GM12878 (cell line): ENCODE results near the gene PRRX1. TPM values are rescaled to one million over a fixed set of nuclear protein-coding genes. Genes with fewer than 3 reads are reported as not detected.
A peak's percentile ranks its signal among the peaks of the same experiment; 100 is the strongest.

Experiments used
- CUX1 ChIP-seq: IDR thresholded peaks from 2 replicates; pipeline ENCODE4 v1.6.1; 2012; ENCODE audit warnings: improper control_type of control experiment, low read depth, low read length; ENCODE audit not compliant: insufficient replicate concordance
- IKZF1 ChIP-seq: fragments of 450-650 bp; conservative IDR thresholded peaks from 2 replicates; pipeline ENCODE4 v1.6.1; 2017; ENCODE audit warnings: antibody characterized with exemption, mild to moderate bottlenecking
- IKZF2 ChIP-seq, 2 experiments: fragments of 450-650 bp; IDR thresholded peaks; 2 replicates each; pipeline ENCODE4 v1.6.1; 2017; ENCODE audit warnings: mild to moderate bottlenecking in 2 of 2, moderate library complexity in 2 of 2
- polyA plus RNA-seq, 11 experiments: library from polyadenylated mRNA; depleted of rRNA in 4 of 11; unstranded in 6 of 11; stranded (reverse) in 5 of 11; fragments of >200 nt; fragmentation: Nextera tagmentation in 4 of 11; fragmentation: Illumina TruSeq in 1 of 11; extraction: Ambion mirVana in 4 of 11; extraction: Trizol in 1 of 11; gene quantifications; 1 replicate in 1 of 11; 2 replicates in 10 of 11; pipeline versions ENCODE4 v1.2.1 to v1.2.3, GENCODE V29; 2011 to 2016; ENCODE audit warnings: inconsistent platforms in 2 of 11, missing spikeins in 2 of 11, low read depth in 1 of 11
- total RNA-seq, 4 experiments: library from RNA; depleted of rRNA in 3 of 4; stranded (reverse); fragments of >200 nt in 3 of 4; fragmentation: Illumina TruSeq in 1 of 4; extraction: Trizol in 1 of 4; gene quantifications; 2 replicates each; pipeline versions ENCODE4 v1.2.1 to v1.2.3, GENCODE V29; 2013 to 2021
- TF ChIP-seq, protein P1 (sequence below): fragments of 450-650 bp; IDR thresholded peaks from 2 replicates; pipeline ENCODE4 v1.6.1; 2017; ENCODE audit warnings: mild to moderate bottlenecking, moderate library complexity

The PRRX1 gene
- total and polyA plus RNA-seq, 10 of the 15 experiments (the other 5 are each of a cell fraction or from before 2014, with no cell fraction given) = 0.42 to 64.6 (median 1.5) TPM

GRCh38 chr1:170664828-170665612 is 1.1 kb downstream of the PRRX1 start (continued):
- TF ChIP-seq, protein P1, sequence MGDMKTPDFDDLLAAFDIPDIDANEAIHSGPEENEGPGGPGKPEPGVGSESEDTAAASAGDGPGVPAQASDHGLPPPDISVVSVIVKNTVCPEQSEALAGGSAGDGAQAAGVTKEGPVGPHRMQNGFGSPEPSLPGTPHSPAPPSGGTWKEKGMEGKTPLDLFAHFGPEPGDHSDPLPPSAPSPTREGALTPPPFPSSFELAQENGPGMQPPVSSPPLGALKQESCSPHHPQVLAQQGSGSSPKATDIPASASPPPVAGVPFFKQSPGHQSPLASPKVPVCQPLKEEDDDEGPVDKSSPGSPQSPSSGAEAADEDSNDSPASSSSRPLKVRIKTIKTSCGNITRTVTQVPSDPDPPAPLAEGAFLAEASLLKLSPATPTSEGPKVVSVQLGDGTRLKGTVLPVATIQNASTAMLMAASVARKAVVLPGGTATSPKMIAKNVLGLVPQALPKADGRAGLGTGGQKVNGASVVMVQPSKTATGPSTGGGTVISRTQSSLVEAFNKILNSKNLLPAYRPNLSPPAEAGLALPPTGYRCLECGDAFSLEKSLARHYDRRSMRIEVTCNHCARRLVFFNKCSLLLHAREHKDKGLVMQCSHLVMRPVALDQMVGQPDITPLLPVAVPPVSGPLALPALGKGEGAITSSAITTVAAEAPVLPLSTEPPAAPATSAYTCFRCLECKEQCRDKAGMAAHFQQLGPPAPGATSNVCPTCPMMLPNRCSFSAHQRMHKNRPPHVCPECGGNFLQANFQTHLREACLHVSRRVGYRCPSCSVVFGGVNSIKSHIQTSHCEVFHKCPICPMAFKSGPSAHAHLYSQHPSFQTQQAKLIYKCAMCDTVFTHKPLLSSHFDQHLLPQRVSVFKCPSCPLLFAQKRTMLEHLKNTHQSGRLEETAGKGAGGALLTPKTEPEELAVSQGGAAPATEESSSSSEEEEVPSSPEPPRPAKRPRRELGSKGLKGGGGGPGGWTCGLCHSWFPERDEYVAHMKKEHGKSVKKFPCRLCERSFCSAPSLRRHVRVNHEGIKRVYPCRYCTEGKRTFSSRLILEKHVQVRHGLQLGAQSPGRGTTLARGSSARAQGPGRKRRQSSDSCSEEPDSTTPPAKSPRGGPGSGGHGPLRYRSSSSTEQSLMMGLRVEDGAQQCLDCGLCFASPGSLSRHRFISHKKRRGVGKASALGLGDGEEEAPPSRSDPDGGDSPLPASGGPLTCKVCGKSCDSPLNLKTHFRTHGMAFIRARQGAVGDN = no peak; the same call in 1 of the 2 replicates
- TF ChIP-seq IKZF2 (IDR thresholded peaks at IDR 0.05) (peak; percentile 22 to 36; a peak in 2 of 4 replicates), IKZF1 (peak; percentile 53), CUX1 (no peak)
